ENCODE measurements around the gene DMKN.
A peak's percentile ranks its signal among the peaks of the same experiment; 100 is the strongest.

Gene DMKN

DNA sequence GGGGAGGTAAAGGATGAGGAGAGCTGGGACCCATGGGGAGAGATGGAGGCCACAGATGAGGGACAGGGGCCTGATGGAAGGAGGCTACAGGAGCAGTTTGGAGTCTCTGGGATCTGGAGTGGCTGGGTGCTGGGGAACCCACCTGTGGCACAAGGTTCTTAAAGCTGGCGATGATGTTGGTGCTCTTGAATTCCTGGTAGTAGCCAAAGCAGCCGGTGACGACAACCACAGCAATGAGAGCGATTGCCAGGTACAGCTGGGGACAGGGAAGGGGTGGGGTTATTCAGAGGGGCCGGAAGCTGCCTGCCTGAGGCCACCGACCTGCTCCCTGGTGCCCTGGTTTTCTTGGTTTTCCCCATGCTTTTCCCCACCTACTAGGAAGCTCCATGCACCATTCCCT lies 47.2 kb upstream of the DMKN start:
- Histone ChIP-seq H3K79me2 (ENCODE audit: low read length) (no peaks in the 10 kb centered on the region), H3K4me2 (ENCODE audit: low read length) (no peak overlapping the region), H3K36me3 (replicated peaks; ENCODE audit: low read depth, low read length) (no peaks in the 10 kb centered on the region), H3K27ac (ENCODE audit: low read length) (no peak overlapping the region), H4K20me1 (ENCODE audit: insufficient read depth, low read length) (no peaks in the 10 kb centered on the region), H2AFZ (ENCODE audit: low read depth, low read length) (no peak overlapping the region), H3K4me1 (ENCODE audit: low read length) (peaks cover 14% of the 10 kb centered on the region), H3K27me3 (ENCODE audit: low read depth, low read length) (peaks cover 24% of the 10 kb centered on the region), H3K9ac (ENCODE audit: low read length) (no peak overlapping the region), H3K9me3 (ENCODE audit: insufficient read depth, low read length) (no peaks in the 10 kb centered on the region), H3K4me3 (ENCODE audit: low read length) (no peak overlapping the region)
- no peak for TF ChIP-seq EZH2phosphoT487 (IDR thresholded peaks at IDR 0.05; ENCODE audit: low read depth)
- TF ChIP-seq, protein P1, sequence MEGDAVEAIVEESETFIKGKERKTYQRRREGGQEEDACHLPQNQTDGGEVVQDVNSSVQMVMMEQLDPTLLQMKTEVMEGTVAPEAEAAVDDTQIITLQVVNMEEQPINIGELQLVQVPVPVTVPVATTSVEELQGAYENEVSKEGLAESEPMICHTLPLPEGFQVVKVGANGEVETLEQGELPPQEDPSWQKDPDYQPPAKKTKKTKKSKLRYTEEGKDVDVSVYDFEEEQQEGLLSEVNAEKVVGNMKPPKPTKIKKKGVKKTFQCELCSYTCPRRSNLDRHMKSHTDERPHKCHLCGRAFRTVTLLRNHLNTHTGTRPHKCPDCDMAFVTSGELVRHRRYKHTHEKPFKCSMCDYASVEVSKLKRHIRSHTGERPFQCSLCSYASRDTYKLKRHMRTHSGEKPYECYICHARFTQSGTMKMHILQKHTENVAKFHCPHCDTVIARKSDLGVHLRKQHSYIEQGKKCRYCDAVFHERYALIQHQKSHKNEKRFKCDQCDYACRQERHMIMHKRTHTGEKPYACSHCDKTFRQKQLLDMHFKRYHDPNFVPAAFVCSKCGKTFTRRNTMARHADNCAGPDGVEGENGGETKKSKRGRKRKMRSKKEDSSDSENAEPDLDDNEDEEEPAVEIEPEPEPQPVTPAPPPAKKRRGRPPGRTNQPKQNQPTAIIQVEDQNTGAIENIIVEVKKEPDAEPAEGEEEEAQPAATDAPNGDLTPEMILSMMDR (IDR thresholded peaks at IDR 0.05; ENCODE audit: low read depth, low read length) = no peak

DNA sequence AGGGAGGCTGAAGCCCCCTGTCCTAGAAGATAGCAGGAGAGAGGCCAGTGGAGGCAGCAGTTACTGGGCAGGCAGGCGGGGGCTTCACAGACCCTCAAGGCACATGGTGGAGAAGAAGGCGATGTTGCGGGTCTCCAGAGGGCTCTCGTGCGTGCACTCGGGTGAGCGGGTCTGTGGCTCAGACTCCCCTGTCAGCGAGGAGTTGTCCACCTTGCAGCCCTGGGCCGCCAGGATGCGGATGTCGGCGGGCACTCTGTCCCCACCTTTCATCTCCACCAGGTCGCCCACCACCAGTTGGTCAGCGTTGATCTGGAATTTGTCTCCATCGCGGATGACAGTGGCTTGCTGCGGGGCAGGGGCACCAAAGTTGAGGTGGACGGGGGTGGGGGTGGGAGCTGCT lies 46.8 kb upstream of the DMKN start:
- TF ChIP-seq, protein P1 (IDR thresholded peaks at IDR 0.05; ENCODE audit: low read depth, low read length) = no peak
- TF ChIP-seq EZH2phosphoT487 (IDR thresholded peaks at IDR 0.05; ENCODE audit: low read depth) = no peak
- Histone ChIP-seq H3K4me3 (ENCODE audit: low read length) (no peak overlapping the region), H3K4me1 (ENCODE audit: low read length) (peaks cover 14% of the 10 kb centered on the region), H3K27ac (ENCODE audit: low read length) (no peak overlapping the region), H3K9ac (ENCODE audit: low read length) (no peak overlapping the region), H3K4me2 (ENCODE audit: low read length) (no peak overlapping the region), H3K9me3 (ENCODE audit: insufficient read depth, low read length) (no peaks in the 10 kb centered on the region), H3K36me3 (replicated peaks; ENCODE audit: low read depth, low read length) (no peaks in the 10 kb centered on the region), H4K20me1 (ENCODE audit: insufficient read depth, low read length) (no peaks in the 10 kb centered on the region), H2AFZ (ENCODE audit: low read depth, low read length) (no peak overlapping the region), H3K79me2 (ENCODE audit: low read length) (no peaks in the 10 kb centered on the region), H3K27me3 (ENCODE audit: low read depth, low read length) (peaks cover 21% of the 10 kb centered on the region)

DNA sequence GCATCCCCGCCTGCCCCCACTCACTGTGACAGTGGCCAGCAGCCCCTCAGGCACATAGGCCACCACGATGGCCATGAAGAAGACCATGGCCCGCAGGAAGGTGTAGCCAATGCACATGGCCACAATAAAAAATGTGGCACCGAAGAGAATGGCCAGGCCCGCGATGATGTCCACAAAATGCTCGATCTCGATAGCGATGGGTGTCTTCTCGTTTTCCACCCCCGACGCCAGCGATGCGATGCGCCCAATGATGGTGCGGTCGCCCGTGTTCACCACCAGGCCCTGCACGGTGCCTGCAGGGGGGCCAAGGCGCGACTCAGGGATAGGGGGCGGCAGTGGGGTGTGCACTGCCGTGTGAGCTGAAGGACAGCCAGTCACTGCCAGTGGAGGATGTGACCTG lies 46.3 kb upstream of the DMKN start:
- Histone ChIP-seq H3K9me3 (ENCODE audit: insufficient read depth, low read length) (no peaks in the 10 kb centered on the region), H3K27me3 (ENCODE audit: low read depth, low read length) (peaks cover 16% of the 10 kb centered on the region), H2AFZ (ENCODE audit: low read depth, low read length) (no peak overlapping the region), H3K4me2 (ENCODE audit: low read length) (no peak overlapping the region), H3K79me2 (ENCODE audit: low read length) (no peaks in the 10 kb centered on the region), H4K20me1 (ENCODE audit: insufficient read depth, low read length) (no peaks in the 10 kb centered on the region), H3K9ac (ENCODE audit: low read length) (no peak overlapping the region), H3K4me3 (ENCODE audit: low read length) (no peak overlapping the region), H3K4me1 (ENCODE audit: low read length) (peaks cover 14% of the 10 kb centered on the region), H3K27ac (ENCODE audit: low read length) (no peak overlapping the region), H3K36me3 (replicated peaks; ENCODE audit: low read depth, low read length) (no peaks in the 10 kb centered on the region)
- no peak for TF ChIP-seq EZH2phosphoT487 (IDR thresholded peaks at IDR 0.05; ENCODE audit: low read depth)
- TF ChIP-seq, protein P1 (IDR thresholded peaks at IDR 0.05; ENCODE audit: low read depth, low read length) = no peak

DNA sequence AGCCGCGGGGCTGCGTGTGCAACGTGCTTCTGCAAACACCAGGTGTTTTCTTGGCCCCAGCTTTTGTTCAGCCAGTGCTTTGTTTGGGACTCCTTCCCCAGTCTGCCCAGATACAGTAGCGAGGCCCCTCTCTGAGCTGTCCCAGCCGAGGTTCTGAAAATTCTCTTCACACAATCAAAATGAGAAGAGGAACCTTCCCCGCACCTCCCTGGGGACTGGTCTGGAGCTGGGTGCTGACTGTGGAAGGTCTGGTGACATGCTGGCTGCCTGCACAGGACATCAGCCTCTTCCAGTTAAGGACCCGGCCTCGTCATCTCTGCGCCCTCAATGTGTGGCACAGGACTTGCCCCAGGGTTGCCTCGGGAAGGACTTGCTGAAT lies 45.8 kb upstream of the DMKN start:
- H3K36me3 ChIP-seq (replicated peaks; ENCODE audit: low read depth, low read length) = no peaks in the 10 kb centered on the region

More for the DNA sequence above, 45.8 kb upstream of the DMKN start:
- H3K4me1 ChIP-seq (ENCODE audit: low read length) = peaks cover 14% of the 10 kb centered on the region
- no peak overlapping the region for H3K9ac ChIP-seq (ENCODE audit: low read length)
- H2AFZ ChIP-seq (ENCODE audit: low read depth, low read length) = no peak overlapping the region
- peaks cover 12% of the 10 kb centered on the region for H3K27me3 ChIP-seq (ENCODE audit: low read depth, low read length)
- H3K9me3 ChIP-seq (ENCODE audit: insufficient read depth, low read length) = no peaks in the 10 kb centered on the region
- no peaks in the 10 kb centered on the region for H3K79me2 ChIP-seq (ENCODE audit: low read length)
- TF ChIP-seq, protein P1 (IDR thresholded peaks at IDR 0.05; ENCODE audit: low read depth, low read length) = no peak
- TF ChIP-seq EZH2phosphoT487 (IDR thresholded peaks at IDR 0.05; ENCODE audit: low read depth) = no peak
- H4K20me1 ChIP-seq (ENCODE audit: insufficient read depth, low read length) = no peaks in the 10 kb centered on the region
- peak overlapping the region; percentile 19 for H3K4me3 ChIP-seq (ENCODE audit: low read length)
- peak overlapping the region; percentile 48 for H3K4me2 ChIP-seq (ENCODE audit: low read length)
- no peak overlapping the region for H3K27ac ChIP-seq (ENCODE audit: low read length)

Measured in OCI-LY3 (cell line).